HepG2 (cell line): ENCODE data around the gene SMG7. TPM values are rescaled to one million over a fixed set of nuclear protein-coding genes. Genes with fewer than 3 reads are reported as not detected.

ENCODE experiments used
- ATM ChIP-seq: fragments of 450-650 bp; IDR thresholded peaks from 2 replicates; pipeline ENCODE4 v1.7.1; 2017; ENCODE audit warnings: mild to moderate bottlenecking, borderline replicate concordance
- EEA1 ChIP-seq: sonication (generic); formaldehyde crosslinking; IDR thresholded peaks from 2 replicates; pipeline ENCODE4 v1.5.1; 2020; ENCODE audit warnings: mild to moderate bottlenecking, missing genetic modification reagents, borderline replicate concordance
- ETV6 ChIP-seq: sonication (generic); formaldehyde crosslinking; conservative IDR thresholded peaks from 2 replicates; pipeline ENCODE4 v1.4.0; 2020; ENCODE audit warnings: missing genetic modification reagents
- FOSL2 ChIP-seq: sonication (generic); formaldehyde crosslinking; IDR thresholded peaks from 2 replicates; pipeline ENCODE4 v1.4.0; 2020; ENCODE audit warnings: missing genetic modification reagents
- GABPA ChIP-seq, 2 experiments: IDR thresholded peaks; 2 replicates each; pipeline ENCODE4 v1.6.1; 2011 to 2016; ENCODE audit warnings: low read depth in 2 of 2, low read length in 1 of 2, missing biosample characterization in 1 of 2, missing genetic modification characterization in 1 of 2
- HOXA9 ChIP-seq: sonication (generic); formaldehyde crosslinking; IDR thresholded peaks from 2 replicates; pipeline ENCODE4 v1.8.1; 2022; ENCODE audit warnings: missing genetic modification reagents, mild to moderate bottlenecking, moderate library complexity, borderline replicate concordance
- KAT2B ChIP-seq: fragments of 150-350 bp; IDR thresholded peaks from 2 replicates; pipeline ENCODE4 v1.6.1; 2014; ENCODE audit warnings: low read depth, low read length, borderline replicate concordance
- MLLT10 ChIP-seq: sonication (generic); formaldehyde crosslinking; IDR thresholded peaks from 2 replicates; pipeline ENCODE4 v1.4.0; 2020; ENCODE audit warnings: missing genetic modification reagents
- MTA3 ChIP-seq: sonication (generic); formaldehyde crosslinking; IDR thresholded peaks from 2 replicates; pipeline ENCODE4 v1.4.0; 2020; ENCODE audit warnings: missing genetic modification reagents
- PPARG ChIP-seq: conservative IDR thresholded peaks from 2 replicates; pipeline ENCODE4 v1.6.1; 2016; ENCODE audit warnings: missing biosample characterization, missing genetic modification reagents
- RAD51 ChIP-seq: fragments of 450-650 bp; IDR thresholded peaks from 2 replicates; pipeline ENCODE4 v1.6.1; 2016; ENCODE audit warnings: borderline replicate concordance
- RBM22 ChIP-seq: fragments of 200-400 bp; formaldehyde crosslinking; optimal IDR thresholded peaks from 2 replicates; pipeline ENCODE3; 2017; ENCODE audit warnings: mild to moderate bottlenecking, low read length, moderate library complexity
- SRSF4 ChIP-seq: fragments of 200-400 bp; formaldehyde crosslinking; IDR thresholded peaks from one replicate; pipeline ENCODE4 v1.6.1; 2018; ENCODE audit warnings: mild to moderate bottlenecking, low read depth, low read length, moderate library complexity; ENCODE audit not compliant: poor library complexity, severe bottlenecking
- STAT5B ChIP-seq: sonication (generic); formaldehyde crosslinking; IDR thresholded peaks from 2 replicates; pipeline ENCODE4 v1.4.0; 2020; ENCODE audit warnings: missing genetic modification reagents
- TARDBP ChIP-seq: sonication (generic); formaldehyde crosslinking; IDR thresholded peaks from 2 replicates; pipeline ENCODE4 v1.8.0; 2022; ENCODE audit warnings: mild to moderate bottlenecking, missing genetic modification reagents
- TOE1 ChIP-seq: sonication (generic); formaldehyde crosslinking; IDR thresholded peaks from 2 replicates; pipeline ENCODE4 v1.4.0; 2020; ENCODE audit warnings: mild to moderate bottlenecking, missing genetic modification reagents
- TSC22D2 ChIP-seq: sonication (generic); formaldehyde crosslinking; IDR thresholded peaks from 2 replicates; pipeline ENCODE4 v1.5.1; 2020; ENCODE audit warnings: missing genetic modification reagents, mild to moderate bottlenecking, borderline replicate concordance
- ZNF264 ChIP-seq: sonication (generic); formaldehyde crosslinking; IDR thresholded peaks from 2 replicates; pipeline ENCODE4 v1.4.0; 2020; ENCODE audit warnings: missing genetic modification reagents
- polyA plus RNA-seq, 8 experiments: library from polyadenylated mRNA; depleted of rRNA in 3 of 8; stranded (reverse) in 7 of 8; unstranded in 1 of 8; fragments of >200 nt; fragmentation: Illumina TruSeq in 4 of 8; extraction: Trizol in 4 of 8; gene quantifications; 2 replicates each; pipeline versions ENCODE4 v1.2.1 to v1.2.3, GENCODE V29; 2011 to 2016; ENCODE audit warnings: low read depth in 4 of 8, missing spikeins in 1 of 8, mixed read lengths in 1 of 8; ENCODE audit not compliant: insufficient read depth in 1 of 8
- total RNA-seq, 5 experiments: library from RNA; depleted of rRNA; stranded (reverse); fragments of >200 nt; fragmentation: Illumina TruSeq; extraction: Trizol; gene quantifications; 2 replicates each; pipeline ENCODE4 v1.2.3, GENCODE V29; 2016; ENCODE audit warnings: low read depth in 1 of 5
- TF ChIP-seq, protein P1 (sequence below): sonication (generic); formaldehyde crosslinking; IDR thresholded peaks from 2 replicates; pipeline ENCODE4 v1.8.1; 2023; ENCODE audit warnings: mild to moderate bottlenecking, missing genetic modification reagents
- TF ChIP-seq, protein P2 (sequence below): sonication (generic); formaldehyde crosslinking; IDR thresholded peaks from 2 replicates; pipeline ENCODE4 v1.5.1; 2020; ENCODE audit warnings: missing genetic modification reagents, mild to moderate bottlenecking, borderline replicate concordance
- TF ChIP-seq, protein P3 (sequence below): sonication (generic); formaldehyde crosslinking; IDR thresholded peaks from 2 replicates; pipeline ENCODE4 v1.4.0; 2020; ENCODE audit warnings: low read depth, mild to moderate bottlenecking, missing genetic modification reagents
- TF ChIP-seq, protein P4 (sequence below): IDR thresholded peaks from 2 replicates; pipeline ENCODE4 v1.6.1; 2016; ENCODE audit warnings: missing compliant biosample characterization, missing genetic modification reagents, borderline replicate concordance
- TF ChIP-seq, protein P5 (sequence below): sonication (generic); formaldehyde crosslinking; IDR thresholded peaks from 2 replicates; pipeline ENCODE4 v1.9.0; 2021; ENCODE audit warnings: missing genetic modification reagents, mild to moderate bottlenecking, borderline replicate concordance

SMG7 gene
- total and polyA plus RNA-seq, 2 of the 13 experiments (the other 11 are each of a cell fraction or from before 2014, with no cell fraction given), result 14.9 to 27.9 TPM

DNA sequence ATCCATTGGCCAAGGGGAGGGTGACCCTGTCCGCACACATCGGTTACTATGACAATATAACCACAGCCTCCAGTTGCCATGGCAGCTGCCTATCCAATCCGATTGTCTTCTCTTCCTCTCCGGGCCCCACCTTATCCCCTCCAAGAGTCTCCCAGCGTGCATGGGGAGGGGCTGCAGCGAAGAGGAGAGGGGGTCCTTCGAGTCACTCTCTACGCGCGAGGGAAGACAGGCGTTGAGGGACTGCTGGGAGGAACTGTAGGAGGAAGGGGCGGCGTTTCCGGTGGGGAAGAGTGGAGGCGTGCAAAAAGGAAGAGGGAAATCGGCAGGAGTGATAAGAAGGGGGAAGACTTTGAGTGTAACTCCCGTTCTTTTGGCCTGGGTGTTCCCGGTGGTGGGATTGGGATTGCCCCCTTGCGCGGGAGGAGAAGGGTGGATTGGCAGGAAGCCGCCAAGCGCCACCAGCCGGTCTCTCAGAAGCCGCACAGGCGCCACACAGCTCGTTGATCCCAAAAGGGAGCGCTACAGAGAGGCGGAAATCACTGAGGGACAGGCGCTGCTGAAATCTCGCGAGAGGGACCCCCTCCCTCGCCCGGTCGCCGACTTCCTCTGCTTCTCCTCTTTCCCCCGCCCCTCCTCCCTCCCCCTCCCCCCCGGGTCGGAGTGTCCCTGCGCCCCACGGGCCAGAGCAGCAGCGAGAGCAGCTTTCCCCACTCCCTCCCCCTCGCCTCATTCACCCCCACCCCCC is 384 bp upstream of the SMG7 start (continued):
- TF ChIP-seq, protein P1, sequence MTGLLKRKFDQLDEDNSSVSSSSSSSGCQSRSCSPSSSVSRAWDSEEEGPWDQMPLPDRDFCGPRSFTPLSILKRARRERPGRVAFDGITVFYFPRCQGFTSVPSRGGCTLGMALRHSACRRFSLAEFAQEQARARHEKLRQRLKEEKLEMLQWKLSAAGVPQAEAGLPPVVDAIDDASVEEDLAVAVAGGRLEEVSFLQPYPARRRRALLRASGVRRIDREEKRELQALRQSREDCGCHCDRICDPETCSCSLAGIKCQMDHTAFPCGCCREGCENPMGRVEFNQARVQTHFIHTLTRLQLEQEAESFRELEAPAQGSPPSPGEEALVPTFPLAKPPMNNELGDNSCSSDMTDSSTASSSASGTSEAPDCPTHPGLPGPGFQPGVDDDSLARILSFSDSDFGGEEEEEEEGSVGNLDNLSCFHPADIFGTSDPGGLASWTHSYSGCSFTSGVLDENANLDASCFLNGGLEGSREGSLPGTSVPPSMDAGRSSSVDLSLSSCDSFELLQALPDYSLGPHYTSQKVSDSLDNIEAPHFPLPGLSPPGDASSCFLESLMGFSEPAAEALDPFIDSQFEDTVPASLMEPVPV, result no peak
- TF ChIP-seq PPARG (CRISPR knock-in tag) (no peak), STAT5B (CRISPR knock-in tag) (0 out of 2 replicates have a peak, but pooled peaks have one; percentile 14), ETV6 (CRISPR knock-in tag) (0 out of 2 replicates have a peak, but pooled peaks have one; percentile 15), ATM (no peak), HOXA9 (CRISPR knock-in tag) (no peak), RBM22 (peak; percentile 100), MLLT10 (no peak), EEA1 (CRISPR knock-in tag) (no peak), RAD51 (no peak), MTA3 (CRISPR knock-in tag) (no peak), TARDBP (peak; percentile 48; the same call in 1 of the 2 replicates), ZNF264 (peak; percentile 62; the same call in 1 of the 2 replicates), TSC22D2 (CRISPR knock-in tag) (no peak), FOSL2 (CRISPR knock-in tag) (peak; percentile 43; the same call in 1 of the 2 replicates), SRSF4 (no peak), TOE1 (no peak), GABPA (IDR thresholded peaks at IDR 0.05; ENCODE audit: low read depth, low read length) (peak; percentile 84), GABPA (CRISPR knock-in tag; IDR thresholded peaks at IDR 0.05; ENCODE audit: low read depth) (peak; percentile 99), KAT2B (no peak)
- TF ChIP-seq, protein P2, sequence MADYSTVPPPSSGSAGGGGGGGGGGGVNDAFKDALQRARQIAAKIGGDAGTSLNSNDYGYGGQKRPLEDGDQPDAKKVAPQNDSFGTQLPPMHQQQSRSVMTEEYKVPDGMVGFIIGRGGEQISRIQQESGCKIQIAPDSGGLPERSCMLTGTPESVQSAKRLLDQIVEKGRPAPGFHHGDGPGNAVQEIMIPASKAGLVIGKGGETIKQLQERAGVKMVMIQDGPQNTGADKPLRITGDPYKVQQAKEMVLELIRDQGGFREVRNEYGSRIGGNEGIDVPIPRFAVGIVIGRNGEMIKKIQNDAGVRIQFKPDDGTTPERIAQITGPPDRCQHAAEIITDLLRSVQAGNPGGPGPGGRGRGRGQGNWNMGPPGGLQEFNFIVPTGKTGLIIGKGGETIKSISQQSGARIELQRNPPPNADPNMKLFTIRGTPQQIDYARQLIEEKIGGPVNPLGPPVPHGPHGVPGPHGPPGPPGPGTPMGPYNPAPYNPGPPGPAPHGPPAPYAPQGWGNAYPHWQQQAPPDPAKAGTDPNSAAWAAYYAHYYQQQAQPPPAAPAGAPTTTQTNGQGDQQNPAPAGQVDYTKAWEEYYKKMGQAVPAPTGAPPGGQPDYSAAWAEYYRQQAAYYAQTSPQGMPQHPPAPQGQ (CRISPR knock-in tag), result no peak
- TF ChIP-seq, protein P3, sequence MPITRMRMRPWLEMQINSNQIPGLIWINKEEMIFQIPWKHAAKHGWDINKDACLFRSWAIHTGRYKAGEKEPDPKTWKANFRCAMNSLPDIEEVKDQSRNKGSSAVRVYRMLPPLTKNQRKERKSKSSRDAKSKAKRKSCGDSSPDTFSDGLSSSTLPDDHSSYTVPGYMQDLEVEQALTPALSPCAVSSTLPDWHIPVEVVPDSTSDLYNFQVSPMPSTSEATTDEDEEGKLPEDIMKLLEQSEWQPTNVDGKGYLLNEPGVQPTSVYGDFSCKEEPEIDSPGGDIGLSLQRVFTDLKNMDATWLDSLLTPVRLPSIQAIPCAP (CRISPR knock-in tag), result no peak
- TF ChIP-seq, protein P4, sequence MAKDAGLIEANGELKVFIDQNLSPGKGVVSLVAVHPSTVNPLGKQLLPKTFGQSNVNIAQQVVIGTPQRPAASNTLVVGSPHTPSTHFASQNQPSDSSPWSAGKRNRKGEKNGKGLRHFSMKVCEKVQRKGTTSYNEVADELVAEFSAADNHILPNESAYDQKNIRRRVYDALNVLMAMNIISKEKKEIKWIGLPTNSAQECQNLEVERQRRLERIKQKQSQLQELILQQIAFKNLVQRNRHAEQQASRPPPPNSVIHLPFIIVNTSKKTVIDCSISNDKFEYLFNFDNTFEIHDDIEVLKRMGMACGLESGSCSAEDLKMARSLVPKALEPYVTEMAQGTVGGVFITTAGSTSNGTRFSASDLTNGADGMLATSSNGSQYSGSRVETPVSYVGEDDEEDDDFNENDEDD (CRISPR knock-in tag), result peak; percentile 87
- TF ChIP-seq, protein P5, sequence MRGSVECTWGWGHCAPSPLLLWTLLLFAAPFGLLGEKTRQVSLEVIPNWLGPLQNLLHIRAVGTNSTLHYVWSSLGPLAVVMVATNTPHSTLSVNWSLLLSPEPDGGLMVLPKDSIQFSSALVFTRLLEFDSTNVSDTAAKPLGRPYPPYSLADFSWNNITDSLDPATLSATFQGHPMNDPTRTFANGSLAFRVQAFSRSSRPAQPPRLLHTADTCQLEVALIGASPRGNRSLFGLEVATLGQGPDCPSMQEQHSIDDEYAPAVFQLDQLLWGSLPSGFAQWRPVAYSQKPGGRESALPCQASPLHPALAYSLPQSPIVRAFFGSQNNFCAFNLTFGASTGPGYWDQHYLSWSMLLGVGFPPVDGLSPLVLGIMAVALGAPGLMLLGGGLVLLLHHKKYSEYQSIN, result no peak
